D721Med (cell line): ENCODE measurements around the gene OR10K2.

Source experiments
- DNase-seq: peaks from one replicate; pipeline ENCODE4 v3.0.0; 2011; ENCODE audit warnings: low spot score; ENCODE audit not compliant: insufficient read length
- FAIRE-seq: peaks from 2 replicates; lab custom pipeline; 2011; peaks lifted over from hg19 to GRCh38; lab: Jason Lieb, UNC
- TF ChIP-seq, protein P1 (sequence below): IDR thresholded peaks from 2 replicates; pipeline ENCODE4 v1.5.1; 2012; ENCODE audit warnings: mild to moderate bottlenecking, control low read depth; ENCODE audit not compliant: insufficient read depth; ENCODE audit errors: missing control alignments

The OR10K2 gene, protein sequence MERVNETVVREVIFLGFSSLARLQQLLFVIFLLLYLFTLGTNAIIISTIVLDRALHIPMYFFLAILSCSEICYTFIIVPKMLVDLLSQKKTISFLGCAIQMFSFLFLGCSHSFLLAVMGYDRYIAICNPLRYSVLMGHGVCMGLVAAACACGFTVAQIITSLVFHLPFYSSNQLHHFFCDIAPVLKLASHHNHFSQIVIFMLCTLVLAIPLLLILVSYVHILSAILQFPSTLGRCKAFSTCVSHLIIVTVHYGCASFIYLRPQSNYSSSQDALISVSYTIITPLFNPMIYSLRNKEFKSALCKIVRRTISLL

DNA sequence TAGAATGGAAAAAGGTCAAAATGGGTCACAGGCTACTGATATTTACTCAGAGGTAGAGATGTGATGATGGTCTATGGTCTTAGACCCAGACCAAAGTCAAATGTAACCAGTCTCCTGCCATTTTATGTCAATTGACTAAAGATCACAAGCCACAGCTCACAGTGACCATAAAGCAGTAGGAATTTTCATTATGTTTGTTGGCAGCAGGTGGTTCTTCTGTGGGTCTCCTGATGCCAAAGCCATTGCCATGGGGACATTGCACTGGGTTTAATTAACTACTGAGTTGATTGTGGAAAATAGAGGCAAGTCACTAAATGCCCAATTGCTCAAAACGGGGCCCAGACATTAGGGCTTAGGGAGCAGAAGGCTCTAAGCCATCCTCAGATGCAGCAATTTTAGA lies at the start of gene OR10K2:
Gene OR10K2, minus strand, starts transcription at position 101 of the 400 bp plus-strand sequence. CDS start 5,371 bp downstream, outside the sequence.
- FAIRE-seq (no peak), DNase-seq (no peak)
- TF ChIP-seq, protein P1, sequence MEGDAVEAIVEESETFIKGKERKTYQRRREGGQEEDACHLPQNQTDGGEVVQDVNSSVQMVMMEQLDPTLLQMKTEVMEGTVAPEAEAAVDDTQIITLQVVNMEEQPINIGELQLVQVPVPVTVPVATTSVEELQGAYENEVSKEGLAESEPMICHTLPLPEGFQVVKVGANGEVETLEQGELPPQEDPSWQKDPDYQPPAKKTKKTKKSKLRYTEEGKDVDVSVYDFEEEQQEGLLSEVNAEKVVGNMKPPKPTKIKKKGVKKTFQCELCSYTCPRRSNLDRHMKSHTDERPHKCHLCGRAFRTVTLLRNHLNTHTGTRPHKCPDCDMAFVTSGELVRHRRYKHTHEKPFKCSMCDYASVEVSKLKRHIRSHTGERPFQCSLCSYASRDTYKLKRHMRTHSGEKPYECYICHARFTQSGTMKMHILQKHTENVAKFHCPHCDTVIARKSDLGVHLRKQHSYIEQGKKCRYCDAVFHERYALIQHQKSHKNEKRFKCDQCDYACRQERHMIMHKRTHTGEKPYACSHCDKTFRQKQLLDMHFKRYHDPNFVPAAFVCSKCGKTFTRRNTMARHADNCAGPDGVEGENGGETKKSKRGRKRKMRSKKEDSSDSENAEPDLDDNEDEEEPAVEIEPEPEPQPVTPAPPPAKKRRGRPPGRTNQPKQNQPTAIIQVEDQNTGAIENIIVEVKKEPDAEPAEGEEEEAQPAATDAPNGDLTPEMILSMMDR, result no peak

DNA sequence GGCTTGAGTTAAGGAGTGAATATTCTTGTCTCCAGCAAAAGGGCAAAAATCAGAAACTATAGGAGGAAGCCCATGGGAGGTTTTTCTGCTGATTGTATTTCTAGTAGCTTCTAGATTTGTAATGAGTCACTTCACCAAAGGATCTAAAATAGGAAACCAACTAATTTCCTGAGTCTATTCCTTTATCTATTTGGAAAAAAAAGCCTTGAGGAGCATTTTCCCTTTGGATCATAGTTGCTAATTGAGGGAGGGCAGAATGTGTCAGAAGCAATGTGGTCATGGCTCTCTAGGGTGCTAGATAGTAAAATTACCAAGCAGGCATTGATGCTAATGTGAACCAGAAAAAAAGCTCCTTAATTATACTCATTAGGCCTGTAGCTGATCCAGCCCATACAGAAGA lies 45.9 kb upstream of the OR10K2 start, which contains the start of gene OR10R2:
Gene OR10R2, plus strand, starts transcription at position 301 of the 400 bp plus-strand sequence. CDS start 106 bp downstream, outside the sequence.
- TF ChIP-seq, protein P1, result no peak
- FAIRE-seq, result no peak
- no peak for DNase-seq

DNA sequence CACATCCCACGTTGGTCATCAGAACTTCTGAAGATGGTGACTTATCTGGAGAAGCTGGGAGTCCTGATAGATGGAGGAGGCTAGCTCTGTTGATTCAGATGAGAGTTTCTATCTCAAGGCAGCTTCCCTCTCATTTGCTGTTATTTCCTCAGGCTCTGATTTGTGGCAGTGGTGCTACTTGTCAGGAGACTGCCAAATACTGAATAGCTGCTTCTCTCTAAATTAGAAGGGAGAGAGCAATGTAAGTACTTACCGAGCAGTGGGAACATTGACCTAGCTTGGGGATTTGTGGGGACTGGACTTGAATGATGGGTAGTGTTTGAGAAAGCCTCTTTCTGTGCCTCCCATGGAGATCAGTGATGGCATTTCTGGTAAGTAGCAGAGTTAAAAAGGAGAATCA lies 35.5 kb upstream of the OR10K2 start, which contains the start of gene OR10K1:
Gene OR10K1, plus strand, starts transcription at position 301 of the 400 bp plus-strand sequence. CDS start 3,728 bp downstream, outside the sequence.
- TF ChIP-seq, protein P1, result no peak
- DNase-seq (no peak), FAIRE-seq (no peak)

DNA sequence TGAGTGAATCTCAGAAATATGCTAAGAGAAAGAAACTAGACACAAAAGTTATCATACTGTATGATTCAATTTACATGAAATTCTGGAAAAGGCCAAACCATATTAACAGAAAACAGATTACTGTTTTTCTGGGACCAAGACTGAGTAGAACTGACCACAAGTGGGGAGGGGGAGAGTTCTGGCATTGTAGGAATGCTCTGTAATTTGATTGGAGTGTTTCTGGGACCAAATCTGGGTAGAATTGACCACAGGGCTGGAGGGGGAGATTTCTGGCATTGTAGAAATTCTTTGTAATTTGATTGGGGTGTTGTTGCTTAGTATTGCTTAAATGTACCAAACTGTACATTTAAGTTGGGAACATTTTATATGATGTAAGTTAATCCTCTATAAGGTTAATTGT lies 32.2 kb upstream of the OR10K2 start:
- DNase-seq (no peak), FAIRE-seq (no peak)
- TF ChIP-seq, protein P1, result no peak

DNA sequence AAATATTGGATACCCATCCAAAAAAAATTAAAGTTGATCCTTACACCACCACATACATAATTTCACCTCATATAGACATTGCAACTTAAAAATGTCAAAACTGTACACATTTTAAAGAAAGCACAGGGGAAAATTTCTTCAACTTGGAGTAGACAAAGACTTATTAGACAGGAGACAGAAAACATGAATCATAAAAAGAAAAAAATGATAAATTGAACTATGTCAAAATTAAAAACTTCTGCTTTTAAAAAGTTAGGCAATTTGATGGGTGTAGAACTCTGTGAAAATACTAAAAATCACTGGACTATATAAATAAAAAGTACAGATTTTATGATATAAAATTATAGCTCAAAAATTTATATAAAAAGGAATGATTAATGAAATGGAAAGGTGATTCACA lies 31.2 kb upstream of the OR10K2 start:
- TF ChIP-seq, protein P1, result no peak
- no peak for FAIRE-seq
- no peak for DNase-seq

DNA sequence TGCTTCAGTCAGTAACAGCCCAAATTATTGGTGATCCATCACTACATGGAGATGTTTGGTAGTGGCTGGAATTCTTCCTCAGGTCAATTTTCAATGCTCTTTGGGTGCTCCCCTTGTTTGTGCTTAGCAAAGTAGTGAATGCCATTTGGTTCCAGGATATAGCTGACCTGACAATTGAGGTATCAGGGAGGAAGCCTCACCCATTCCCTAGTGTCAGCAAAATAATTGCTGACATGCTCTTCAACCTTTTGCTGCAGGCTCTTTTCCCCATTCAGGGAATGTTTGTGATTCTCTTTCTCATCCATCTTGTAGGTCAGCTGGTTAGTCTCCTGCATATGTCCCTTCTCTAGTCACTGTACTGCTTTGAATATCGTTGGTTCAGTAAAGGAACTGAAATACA lies 28.5 kb upstream of the OR10K2 start:
- TF ChIP-seq, protein P1, result no peak
- DNase-seq, result no peak
- no peak for FAIRE-seq

DNA sequence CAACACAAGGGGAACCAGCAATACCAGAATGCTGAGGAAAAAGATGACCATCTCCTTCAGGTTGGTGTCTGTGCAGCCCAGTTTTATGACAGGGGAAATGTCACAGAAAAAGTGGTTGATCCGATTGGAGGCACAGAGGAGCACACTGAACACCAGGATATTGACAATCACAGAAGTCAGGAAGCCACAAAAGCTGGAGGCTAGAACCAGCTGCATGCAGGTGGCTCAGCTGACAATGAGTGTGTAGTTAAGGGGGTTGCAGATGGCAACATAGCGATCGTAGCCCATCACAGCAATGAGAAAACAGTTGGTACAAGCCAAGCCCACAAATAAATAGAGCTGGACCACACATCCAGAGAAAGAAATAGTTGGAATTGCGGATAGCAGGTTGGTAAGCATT lies 19.3 kb upstream of the OR10K2 start:
- FAIRE-seq (no peak), DNase-seq (no peak)
- TF ChIP-seq, protein P1, result no peak
